ENCODE measurements around the gene FARS2.

FARS2 gene

GRCh38 chr6:5287205-5287965, 26.1 kb downstream of the FARS2 start:
- DNase-seq, result no peak

- no peak for DNase-seq
These were observed 26.6 kb downstream of the FARS2 start for GRCh38 chr6:5287966-5288297.

- DNase-seq, result no peak
These were observed 28.8 kb downstream of the FARS2 start for GRCh38 chr6:5290097-5290496.

GRCh38 chr6:5290500-5290899, 29.2 kb downstream of the FARS2 start:
- DNase-seq, result no peak

DNA sequence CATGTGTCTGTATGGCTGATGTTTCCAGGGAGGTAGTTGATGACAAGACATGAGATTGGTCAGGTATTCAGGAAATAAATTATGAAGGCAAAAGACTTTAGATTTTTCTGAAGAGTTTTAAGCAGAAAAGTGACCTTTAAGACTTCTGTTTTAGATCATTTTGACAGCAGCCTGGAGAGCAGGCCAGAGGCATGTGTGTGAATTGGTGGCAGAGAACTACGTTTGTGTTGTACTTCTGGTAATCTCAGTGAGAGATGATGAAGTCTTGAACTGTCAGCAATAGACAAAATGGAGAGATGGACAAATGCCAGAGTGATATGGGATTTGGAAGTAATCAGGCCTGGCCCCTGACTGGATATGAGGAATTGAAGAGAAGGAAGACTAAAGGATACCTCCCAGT, 30.8 kb downstream of the FARS2 start:
- no peak for DNase-seq

GRCh38 chr6:5293692-5294091, 32.4 kb downstream of the FARS2 start:
- DNase-seq, result no peak

DNA sequence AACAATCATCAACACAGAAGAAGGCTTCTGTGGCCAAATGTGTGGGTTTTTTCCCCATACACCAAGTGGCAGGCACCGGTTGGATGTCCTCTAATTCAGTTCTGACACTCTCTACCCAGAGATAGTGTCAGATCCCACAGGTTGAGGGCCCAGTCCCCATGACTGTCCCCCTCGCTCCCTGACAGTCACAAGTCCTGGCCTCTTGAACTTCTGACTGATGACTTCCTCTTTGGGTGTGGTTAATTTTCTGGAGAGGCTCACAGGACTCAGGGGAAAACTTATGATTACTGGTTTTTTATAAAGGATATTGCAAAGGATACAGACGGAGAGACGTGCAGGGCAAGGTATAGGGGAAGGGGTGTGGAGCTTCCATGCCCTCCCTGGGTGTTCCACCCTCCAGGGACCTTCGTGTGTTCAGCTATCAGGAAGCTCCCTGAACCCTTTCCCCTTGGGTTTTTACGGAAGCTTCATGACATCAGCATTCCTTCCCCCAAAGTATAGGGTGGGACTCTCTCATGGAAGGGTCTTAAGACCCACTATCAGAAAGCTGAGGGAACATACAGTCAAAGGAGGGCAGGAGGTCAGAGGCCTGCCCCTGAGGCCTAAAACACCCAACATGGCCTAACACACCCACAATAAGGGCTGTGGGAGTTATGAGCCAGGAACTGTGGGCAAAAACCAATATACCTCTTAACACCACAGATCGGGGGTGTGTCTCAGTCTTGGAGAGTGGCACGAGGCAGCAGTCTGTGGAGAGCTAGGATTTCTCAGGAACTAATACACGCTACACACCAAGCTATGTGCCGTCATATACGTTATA, 33.3 kb downstream of the FARS2 start:
- DNase-seq, result no peak

DNA sequence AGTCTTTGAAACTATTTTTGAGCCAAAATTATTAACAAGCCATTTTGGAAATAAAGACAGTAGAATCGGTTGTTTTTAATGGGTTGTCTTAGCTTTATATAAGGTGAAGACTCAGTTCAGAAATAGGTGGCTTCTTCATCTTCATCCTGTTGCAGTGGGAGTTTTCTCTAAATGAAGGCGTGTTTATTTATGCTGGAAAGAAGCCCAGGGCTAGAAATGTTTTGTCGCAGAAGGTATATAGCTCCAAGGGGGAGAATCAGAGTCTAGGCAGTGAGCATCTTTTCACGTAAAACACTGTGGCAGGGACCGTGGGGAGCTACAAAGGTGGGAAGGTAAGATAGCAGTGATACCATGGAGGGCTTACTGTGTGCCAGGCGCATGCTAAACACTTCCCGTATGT, 34.3 kb downstream of the FARS2 start:
- DNase-seq, result no peak

- no peak for DNase-seq
These were observed 39.0 kb downstream of the FARS2 start for GRCh38 chr6:5300206-5300764.

DNA sequence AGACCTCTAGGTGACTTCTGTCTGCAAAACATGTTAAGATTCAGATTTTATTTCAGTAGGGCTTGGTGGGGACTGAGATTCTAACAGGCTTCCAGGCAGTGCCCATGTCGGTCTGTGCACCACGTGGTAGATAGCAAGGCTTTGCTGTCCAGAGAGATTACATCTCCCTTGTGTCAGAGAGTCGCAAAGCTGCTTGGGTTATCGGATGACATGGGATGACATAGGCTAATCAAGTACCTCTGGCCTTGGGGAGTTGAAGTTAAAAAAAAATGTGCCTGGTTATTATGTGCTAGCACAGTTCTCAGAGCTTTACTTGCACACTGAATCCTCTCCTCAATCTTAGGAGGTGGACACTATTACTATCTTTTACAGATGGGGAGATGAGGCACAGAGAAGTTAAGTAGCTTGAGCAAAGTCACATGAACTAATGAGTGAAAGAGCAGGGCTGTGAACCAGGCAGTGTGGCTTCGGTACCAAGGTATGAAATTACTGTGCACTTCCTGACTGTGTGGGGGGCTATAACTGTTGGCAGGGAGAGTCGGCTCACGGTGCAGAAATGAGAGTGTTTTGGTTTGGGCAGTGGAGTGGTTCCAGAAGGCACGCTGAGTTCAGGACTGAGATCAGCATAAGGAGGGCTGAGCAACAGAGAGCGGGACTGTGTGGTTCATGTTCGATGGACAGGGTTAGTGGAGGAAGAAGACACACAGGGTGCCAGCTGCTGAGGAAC, 41.1 kb downstream of the FARS2 start:
- DNase-seq, result peak in 1 of 2 experiments; percentile 12

DNA sequence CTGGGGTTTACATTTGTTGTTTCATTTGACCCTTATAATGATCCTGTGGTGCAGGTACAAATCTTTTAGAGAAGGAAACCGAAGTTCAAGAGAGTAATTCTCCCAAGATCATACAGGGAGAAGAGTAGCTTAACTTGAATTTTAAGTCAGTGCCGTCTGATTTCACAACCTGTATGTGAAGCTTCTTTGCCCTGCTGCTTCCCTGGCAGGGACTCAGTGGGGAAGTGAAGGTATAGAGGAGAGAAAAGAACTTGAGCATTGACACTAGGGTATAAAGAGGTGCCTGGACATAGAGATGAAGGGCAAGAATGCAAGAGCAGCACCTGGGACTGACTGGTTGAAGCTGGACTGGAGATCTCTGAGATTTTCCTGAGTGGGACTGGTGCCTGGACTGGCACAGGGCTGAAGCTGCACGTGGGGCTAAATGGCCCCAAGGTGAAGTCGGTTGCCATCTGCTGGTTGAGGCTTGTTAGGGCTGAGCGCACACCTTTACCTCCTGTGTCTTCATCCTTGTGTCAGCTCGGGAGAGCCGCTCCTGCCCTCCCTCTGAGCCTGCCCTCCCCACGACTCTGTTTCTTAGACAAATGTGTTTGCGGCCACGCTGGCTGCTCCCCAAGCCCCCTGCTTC, 41.8 kb downstream of the FARS2 start:
- DNase-seq, result peak in 1 of 2 experiments; percentile 38

DNA sequence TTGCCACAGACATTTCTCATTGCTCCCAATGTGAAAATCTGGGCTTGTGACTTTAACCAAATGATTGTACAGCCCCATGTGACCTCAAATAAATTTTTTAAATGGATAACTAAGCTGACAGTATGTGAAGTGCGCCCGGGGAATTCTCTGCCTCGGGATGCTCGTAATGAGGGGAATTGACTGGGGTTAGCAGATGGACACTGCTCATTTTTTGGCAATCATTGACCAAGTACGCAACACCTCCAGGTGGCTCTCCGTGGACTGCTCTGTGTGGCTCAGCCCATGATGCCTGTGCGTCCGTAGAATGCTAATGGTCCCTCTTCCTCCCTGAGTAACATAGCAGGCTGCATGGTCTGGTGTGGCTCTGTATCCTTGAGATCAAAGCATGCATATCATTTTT, 42.4 kb downstream of the FARS2 start:
- peak; percentile 16 to 45 for DNase-seq

DNA sequence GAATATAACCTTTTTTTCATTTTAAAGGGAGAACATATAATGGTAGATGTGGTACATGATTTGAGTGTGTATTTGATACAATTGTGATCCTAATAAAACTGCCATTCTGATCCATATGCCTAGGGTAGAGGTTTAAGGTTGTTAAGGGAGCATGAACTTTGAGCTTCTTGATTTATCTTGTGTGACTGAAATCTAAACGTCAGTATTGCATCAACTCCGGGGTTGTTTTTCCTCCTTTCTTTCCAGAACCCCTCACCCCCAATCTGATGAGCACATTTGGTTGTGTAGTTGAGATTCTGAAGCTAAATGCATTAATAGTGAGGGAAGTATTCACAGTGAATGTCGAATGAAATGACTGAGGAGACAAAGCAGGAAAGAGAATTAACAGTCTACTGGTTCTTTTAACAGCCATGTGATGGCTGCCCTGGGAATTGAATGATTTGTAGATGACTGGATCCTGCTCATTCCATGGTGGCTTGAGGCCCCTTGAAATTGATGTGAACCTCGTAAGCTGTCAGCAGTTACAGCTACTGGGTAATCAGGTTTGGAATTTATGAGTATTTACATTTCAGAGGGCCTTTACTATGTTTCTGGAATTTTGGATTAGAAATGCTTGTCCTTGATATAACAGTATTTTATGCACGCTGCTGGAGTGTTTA, 44.8 kb downstream of the FARS2 start:
- no peak for DNase-seq

DNA sequence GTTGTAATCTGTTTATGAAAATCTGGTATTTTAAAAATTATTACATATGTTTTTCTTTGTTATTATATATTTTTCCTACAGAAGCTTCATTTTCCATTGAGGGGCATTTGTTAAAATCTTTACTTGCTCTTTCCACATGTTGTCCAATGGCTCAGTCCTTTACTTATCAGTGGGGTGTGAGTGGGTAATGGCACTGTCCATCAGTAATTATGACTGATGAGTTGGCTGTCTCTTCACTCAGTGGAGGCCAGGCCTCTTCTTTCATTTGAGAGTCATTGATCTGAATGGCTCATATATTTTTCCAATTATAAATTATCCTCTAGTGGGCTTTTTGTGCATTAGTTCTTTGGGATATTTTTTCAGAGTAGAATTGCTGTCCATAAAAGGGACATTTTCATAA, 45.7 kb downstream of the FARS2 start:
- no peak for DNase-seq

- DNase-seq, result no peak
These were observed 46.8 kb downstream of the FARS2 start for GRCh38 chr6:5308066-5308465.

GRCh38 chr6:5314191-5314865, 53.0 kb downstream of the FARS2 start:
- DNase-seq, result no peak

DNA sequence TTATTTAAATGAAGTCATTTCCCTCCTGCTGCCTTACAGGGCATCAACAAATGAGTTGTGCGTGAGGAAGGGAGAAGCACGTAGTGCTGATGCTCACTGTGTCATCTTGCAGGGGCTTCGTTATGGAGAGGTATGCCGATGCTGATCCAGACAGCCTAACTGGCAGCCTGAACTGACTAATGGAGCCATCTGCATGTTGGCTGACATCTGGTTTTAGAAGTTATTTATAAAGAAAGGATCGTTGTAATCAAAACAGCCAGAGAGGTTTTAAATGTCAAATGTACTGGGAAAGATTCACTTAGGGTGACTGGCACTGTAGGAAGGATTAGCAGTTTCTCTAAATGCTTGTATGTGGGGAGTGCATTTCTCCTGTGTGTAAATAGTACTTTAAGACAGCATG, 54.6 kb downstream of the FARS2 start:
- no peak for DNase-seq

- DNase-seq, result no peak
These were observed 55.6 kb downstream of the FARS2 start for GRCh38 chr6:5316951-5317350.

DNA sequence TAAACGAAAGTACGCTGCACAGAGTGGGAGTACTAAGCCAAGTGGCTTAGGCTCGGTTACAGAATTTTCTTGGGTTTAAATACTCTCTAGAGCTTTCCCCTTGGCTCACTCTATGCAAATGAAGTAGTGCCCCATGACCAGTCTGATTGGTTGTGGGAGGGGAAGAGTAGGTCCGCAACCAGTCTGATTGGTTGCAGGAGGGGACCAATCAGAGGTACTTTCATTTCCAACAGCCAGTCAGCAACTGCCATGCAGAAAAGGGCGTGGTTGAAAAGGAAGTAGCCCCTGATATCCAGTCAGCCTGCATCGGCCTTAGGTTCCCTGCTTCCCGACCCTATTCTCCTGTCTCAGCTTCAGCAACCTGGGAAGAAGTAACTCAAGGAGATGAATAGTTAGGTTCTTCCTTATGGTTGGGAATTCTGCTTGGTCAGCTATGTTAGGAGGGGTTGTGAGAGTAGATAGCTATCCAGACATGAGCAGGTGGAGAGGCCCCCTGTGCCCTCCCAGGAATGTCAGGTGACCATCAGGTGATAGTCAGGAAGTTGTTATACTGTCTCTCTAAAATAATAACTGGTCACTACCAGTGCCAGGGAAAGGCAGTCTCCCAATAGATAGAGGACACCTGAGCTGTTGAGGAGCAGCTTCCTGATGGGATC, 57.4 kb downstream of the FARS2 start:
- no peak for DNase-seq

DNA sequence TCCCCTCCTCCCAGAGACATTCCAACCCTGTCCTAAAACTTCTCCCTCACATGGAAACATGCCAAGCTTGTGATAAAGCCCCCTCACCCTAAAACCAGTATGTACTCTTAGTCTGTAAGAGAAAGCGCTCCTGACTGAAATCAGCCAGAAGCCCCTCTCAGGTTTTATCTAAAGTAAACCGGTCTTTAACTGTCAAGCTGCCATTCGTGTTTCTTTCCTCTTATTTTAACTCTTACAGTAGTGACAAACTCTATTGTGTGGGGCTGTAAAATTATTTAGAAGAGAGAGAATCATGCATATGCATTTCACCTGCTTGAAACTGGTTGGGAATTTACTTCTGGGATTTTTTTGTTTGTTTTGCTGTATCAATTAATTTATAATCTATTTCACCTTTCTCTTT, 62.7 kb downstream of the FARS2 start:
- no peak for DNase-seq

DNA sequence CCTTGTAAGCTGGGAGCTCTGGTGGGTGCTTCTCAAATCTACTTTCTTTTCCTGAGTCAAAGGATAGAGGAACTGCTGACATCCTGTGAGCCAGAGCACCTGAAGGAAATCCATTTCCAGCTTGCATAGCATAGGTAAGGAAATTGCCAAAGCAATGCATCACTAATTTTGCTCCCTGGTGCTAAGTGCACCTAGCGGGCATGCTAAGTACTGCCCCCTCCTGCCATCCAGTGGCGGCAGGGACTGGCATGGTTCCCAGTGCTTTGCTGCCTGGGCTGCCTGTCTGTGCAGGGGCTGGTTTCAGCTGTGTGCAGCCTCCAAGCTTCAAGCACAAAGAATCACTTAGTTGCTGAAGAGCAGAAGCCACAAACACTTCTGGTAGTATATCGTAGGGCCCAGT, 63.9 kb downstream of the FARS2 start:
- DNase-seq, result no peak
